NOMO-1 (cell line): ENCODE results near the gene DELE1.

Source experiments
- DNase-seq, 2 experiments: peaks; one replicate each; lab custom pipeline; 2025; ENCODE audit not compliant: unreplicated experiment in 2 of 2; lab: John Stamatoyannopoulos, UW

The DELE1 gene

DNA sequence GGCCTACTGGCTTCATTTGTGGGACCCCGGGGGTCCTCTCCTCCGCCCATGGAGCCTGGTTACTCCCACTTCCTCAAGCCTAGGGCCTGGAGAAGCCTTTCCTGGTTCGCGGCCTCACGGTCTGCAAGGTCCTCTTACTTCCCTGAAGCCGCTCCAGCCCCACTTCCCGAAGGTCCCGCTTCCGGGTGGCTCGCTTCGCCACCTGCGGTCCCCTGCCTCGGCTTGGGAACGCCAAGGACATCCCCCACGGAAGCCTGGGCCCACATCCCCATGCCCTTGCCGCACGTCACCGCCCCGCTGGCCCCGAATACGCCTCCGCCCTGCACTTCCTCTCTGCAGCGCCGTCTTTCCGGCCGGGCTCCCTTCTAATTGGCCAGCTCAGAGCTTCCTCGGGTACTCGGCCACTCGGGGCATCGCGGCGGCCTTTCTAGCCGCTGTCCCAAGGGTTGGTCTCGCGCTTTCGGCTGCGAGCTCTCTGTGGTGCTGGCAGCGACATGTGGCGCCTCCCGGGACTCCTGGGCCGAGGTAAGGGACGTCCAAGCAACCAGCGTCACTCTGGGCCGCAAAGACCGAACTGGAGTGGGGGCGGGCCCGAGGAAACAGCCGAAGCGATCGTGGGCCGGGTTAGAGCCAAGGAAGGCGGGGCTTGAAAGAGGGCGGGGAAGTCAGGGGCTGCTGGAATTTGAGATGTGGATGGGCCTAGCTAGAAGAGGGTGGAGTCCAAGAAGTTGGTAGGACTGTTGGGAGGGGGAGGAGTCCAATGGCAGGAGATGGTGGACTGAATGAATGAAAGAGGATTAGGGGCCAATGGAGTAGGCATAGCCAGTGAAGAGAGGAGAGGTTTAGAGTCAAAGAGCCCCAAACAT is at the start of gene DELE1:
DELE1 (plus strand) TSS at position 424 of the 866 bp plus-strand sequence; CDS start at position 495, 71 bp downstream.
- peak; percentile 95 to 97 for DNase-seq

DNA sequence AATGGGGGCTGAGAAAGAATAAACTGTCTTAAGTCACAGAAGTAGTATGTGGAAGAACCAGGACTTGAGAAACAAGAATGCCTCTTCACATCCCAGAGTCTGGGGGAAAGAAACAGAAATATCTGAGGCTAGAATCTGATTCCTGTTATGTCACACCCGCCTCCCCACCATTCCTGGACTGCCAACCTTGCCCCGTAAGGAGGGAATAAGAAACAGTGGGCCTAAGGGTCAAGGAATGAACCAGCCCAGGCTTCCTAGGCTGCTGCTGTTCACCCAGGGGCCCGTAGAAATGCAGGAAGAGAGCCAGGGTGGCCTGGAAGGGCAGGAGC is 49.8 kb upstream of the DELE1 start:
- no peak for DNase-seq

DNA sequence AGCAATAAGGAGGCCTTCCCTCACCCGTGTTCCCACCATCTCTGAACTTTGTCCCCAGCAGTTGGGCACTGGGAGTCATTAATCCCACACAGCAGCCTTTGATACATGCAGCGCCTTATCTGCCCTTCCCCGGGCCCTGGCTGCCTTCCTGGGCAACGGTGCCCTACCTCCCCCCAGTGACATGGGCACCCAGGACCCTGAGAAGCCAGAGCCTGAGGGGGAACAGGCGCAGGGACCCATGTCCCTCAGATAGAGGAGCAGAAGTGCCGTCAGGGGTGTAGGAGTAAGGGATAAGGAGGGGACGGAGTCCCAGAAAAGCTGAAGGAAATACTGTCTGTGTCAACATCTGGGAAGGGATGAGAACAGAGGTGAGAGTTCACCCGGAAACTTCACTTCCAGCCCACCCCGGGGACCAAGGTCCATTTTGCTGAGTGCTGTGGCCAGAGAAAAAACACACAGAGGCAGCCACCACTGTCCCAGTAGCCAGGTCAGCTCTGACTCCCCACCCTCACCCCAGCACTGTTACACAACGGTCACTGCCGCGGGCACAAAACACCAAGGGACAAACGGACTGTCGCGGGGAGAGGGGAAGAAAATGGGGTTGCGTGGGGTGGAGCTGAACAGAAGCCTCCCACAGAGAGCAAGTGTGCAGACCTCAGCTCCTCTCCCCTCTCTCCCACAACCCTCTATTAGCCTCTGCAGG is 49.3 kb upstream of the DELE1 start:
- DNase-seq: no peak

- DNase-seq: no peak
Measured at GRCh38 chr5:141875022-141875740, 48.5 kb upstream of the DELE1 start.

DNA sequence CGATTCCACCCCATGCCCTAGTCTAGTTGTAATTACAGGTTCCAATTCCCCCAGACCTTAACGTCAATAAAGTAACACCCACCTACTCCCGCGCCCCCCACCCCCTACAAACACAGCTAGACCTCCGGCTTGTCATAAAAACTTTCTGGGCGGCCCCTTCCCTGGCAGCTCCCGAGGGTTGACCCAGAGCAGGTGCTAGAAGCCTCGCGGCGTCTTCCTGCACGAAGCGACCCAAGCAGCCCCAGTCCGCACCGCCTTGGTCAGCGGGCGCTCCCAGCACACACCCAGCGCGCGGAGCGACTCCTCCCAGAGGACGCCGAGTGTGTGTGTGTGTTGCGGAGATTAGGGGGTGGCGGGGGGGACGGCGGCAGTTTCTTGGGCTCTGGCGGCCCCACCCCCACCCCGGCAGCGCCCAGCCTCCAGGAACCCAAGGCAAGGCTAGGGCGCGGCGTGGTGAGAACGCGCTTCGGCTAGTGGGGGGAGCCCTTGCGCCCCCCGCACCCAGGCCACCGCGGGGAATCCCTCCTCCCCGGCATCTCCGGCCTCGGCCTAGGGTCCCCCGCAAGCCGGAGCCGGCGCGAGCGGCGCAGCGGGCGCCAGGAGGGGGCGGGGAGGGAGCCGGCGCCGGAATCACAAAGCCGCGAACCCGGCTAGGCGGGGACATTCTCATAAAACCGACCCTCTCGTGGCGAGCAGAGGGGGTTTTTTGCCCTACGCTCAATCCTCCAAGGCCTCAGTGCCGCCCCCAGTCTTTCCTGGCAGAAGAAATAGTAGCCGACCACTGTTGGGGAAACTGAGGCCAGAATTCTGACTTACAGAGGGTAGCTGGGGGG is 47.7 kb upstream of the DELE1 start:
- no peak for DNase-seq

- DNase-seq: no peak
Measured at GRCh38 chr5:141876628-141877355, 46.9 kb upstream of the DELE1 start.

GRCh38 chr5:141877356-141878185 is 46.1 kb upstream of the DELE1 start:
- DNase-seq: no peak

- no peak for DNase-seq
Measured at GRCh38 chr5:141878186-141878710, 45.4 kb upstream of the DELE1 start, which contains the start of gene PCDH1. Gene PCDH1 (minus strand): TSS chr5:141878410. CDS start chr5:141878262, 148 bp downstream.

GRCh38 chr5:141878711-141879425 is 44.8 kb upstream of the DELE1 start:
- peak; percentile 57 to 80 for DNase-seq

- no peak for DNase-seq
Measured at GRCh38 chr5:141879426-141879759, 44.3 kb upstream of the DELE1 start.

DNA sequence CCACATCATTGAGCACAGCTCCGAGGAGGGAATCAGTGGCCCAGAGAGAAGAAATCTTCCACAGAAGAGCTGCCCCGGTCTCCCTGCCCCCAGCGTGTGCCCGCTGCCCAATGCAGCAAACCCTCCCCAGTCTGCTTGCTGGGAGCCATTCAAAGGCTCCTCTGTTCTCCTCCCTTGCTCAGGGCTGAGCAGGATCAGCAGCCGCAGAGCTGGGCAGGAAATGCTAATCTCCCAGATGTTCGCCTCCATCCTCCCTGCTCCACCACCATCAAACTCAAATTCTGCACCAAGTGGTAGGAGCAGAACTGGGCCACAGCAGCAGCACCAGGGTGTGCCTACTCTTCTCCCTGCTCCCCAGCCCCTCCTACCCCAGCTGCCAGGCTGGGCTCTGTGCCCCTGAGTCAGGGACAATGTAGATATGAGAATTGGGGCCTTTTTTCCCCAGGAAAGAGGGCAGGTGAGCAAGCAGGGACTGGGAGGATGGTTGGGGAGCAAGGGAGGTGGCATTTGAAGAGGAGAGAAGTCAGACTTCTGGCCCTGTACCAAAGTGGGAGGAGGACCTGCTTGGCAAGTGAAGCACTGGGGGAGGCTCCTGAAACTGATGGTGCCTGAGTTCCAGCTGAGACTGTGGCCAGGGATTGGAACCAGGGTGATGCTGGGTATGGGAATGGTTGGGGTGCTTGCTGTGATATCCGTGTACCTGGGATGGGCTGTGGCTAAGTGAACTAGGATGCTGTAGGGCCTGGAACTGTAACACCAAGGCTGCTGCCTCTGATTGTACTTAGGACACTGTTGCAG is 43.5 kb upstream of the DELE1 start:
- no peak for DNase-seq

DNA sequence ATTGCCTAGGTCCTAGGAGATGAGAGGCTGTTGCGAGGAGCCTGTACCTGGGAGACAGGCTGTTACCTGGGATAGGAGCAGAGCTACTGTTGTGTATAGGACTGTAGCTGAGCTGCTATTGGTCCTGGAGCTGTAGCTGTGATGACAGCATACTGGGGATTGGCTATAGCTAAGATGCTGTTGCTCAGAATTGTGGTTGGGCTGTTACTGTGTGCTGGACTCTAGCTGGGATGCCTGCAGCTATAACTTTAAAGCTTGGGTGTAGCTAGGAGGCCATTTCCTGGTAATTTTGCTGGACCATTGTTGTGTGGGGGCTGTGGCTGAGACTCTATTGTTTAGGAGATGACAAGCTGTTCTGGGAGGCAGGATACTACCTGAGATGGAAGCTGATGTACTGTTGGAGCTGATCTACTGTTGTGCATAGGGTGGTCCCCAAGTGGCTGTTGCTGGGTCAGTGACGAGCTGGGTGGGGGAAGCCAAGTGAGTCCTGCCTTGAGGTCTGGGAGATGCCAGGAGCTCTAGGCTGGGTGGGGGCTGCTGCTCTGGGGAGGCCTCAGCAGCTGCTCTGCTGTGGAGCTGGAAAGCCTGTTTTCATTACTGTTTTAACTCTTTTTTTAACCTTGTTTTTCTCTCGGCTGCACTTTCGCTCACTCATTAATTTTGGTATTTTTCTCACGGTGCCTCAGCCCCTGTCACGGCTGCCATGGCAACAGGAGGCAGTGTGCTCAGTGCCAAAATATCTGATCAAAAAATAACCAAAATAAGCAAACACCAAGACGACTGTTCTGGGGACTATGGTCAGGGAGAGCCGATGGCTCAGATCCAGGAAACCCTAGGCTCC is 42.5 kb upstream of the DELE1 start:
- DNase-seq: no peak

DNA sequence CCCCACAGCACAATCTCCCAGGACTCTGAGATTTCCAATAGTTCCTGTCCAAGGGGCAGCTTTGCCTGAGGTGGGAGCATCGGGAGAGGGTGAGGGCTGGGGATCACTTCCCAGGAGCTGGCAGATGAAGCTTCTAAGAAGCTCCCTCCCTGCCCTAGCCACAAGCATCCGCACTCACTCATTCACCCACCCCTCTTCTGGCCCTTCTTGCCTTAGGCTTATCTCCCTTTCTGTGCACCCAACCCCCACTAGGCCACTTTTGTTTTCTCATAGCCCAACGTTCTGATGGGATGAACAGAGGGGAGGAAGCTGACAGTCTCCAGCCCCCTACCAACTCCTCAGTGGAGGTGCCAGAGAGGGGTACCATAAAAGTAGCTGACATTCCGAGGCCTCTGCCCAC is 41.8 kb upstream of the DELE1 start:
- no peak for DNase-seq

DNA sequence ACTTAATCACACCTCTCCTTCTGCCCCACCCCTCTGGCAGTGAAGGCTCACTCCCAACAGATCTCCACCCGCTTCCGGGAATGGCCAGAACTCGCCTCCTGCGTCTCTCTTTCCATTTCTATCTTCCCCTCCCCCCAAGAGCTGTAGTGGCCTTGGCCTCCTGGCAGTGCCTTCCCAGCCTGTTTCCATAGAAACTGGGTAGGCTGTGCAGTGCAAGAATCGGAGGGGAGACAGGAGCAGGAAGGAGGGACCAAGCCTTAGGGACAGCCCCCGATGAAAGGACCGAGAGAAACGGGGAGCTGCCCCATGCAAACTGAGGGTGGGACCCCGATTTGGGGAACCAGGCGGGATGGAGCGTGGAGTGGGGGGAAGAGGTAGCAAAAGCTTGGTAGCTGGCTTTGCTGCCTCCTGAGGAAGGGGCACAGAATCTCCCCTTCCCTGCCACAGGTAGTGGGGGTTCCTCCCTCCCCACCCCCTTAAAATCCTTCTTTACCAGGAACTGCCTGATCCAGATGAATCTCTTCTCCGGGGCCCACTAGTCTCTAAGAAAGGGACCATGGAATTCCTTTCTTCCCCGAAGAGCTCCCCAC is 41.0 kb upstream of the DELE1 start:
- no peak for DNase-seq

GRCh38 chr5:141883184-141883891 is 40.3 kb upstream of the DELE1 start:
- no peak for DNase-seq

DNA sequence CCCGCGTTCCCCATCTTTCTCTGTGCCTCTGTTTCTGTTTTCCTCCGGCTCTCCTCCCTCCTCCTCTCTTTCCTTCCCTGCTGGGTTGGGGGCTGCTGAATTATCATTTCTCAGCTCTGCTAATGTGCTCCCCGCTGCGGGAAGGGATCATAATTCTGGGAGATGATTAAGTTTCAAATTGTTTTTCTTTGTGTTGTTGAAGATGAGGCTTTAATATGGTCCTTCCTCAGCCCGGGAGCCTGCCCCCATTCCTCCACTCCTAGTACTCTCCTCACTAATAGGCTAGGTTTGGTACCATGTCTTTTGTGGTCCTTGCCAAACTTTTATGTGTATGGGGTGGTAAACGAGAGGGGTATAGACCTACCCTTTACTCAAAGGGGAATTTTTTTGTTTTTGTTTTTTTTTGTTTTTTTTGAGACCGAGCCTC is 39.8 kb upstream of the DELE1 start:
- no peak for DNase-seq
